ENCODE data around the gene DENND1B. TPM values are rescaled to one million over a fixed set of nuclear protein-coding genes. Genes with fewer than 3 reads are reported as not detected.

The DENND1B gene
- total and polyA plus RNA-seq, 9 of the 15 experiments (the other 6 are each of a cell fraction or from before 2014, with no cell fraction given), result 2.1 to 12.1 (median 7.5) TPM

DNA sequence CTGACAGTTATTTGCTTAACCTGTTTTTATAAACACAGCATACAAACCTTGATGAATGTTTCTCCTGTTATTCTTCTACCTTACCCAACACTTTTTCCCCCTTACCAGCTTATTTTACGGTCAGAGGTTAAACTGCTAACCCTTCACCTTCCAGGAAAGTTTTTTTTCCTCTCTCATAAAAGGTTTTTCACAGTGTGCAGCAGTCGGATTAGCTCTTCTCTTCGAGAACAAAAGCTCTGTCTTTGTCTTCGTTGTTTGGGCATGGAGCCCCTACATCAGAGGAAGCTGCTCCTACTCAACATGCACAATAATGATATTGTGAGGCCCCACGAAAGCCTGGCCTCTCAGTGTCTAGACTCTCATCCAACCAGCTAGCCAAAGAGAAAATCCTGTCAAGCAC, 42.0 kb downstream of the DENND1B start:
- no peaks in the 10 kb centered on the region for H3K9me3 ChIP-seq (replicated peaks; ENCODE audit: control insufficient read depth, insufficient read depth, low read depth, low read length)
- H3K27ac ChIP-seq (ENCODE audit: extremely low read depth, low read depth, low read length), result no peak overlapping the region
- no peak overlapping the region for H2AFZ ChIP-seq (ENCODE audit: low read depth, low read length)
- H3K9me1 ChIP-seq (ENCODE audit: control insufficient read depth, insufficient read depth, low read length), result no peaks in the 10 kb centered on the region
- DNase-seq (ENCODE audit: extremely low read depth in 1 of 4, low spot score in 3 of 4) (no peak), ATAC-seq (no peak), FAIRE-seq (no peak)
- no peaks in the 10 kb centered on the region for H4K20me1 ChIP-seq (replicated peaks; ENCODE audit: control insufficient read depth, insufficient read depth, low read length)
- TF ChIP-seq NCOA6 (IDR thresholded peaks at IDR 0.05) (no peak), CBX5 (IDR thresholded peaks at IDR 0.05; ENCODE audit: borderline replicate concordance, low read depth) (no peak), ZNF134 (CRISPR knock-in tag; conservative IDR thresholded peaks at IDR 0.05) (no peak), KLF10 (CRISPR knock-in tag; IDR thresholded peaks at IDR 0.05) (no peak), FOXM1 (IDR thresholded peaks at IDR 0.05; ENCODE audit: low read depth) (no peak), FOXM1 (CRISPR knock-in tag; IDR thresholded peaks at IDR 0.05; ENCODE audit: low read depth) (no peak), MTA1 (IDR thresholded peaks at IDR 0.05; ENCODE audit: borderline replicate concordance) (no peak)
- TF ChIP-seq, protein P1, sequence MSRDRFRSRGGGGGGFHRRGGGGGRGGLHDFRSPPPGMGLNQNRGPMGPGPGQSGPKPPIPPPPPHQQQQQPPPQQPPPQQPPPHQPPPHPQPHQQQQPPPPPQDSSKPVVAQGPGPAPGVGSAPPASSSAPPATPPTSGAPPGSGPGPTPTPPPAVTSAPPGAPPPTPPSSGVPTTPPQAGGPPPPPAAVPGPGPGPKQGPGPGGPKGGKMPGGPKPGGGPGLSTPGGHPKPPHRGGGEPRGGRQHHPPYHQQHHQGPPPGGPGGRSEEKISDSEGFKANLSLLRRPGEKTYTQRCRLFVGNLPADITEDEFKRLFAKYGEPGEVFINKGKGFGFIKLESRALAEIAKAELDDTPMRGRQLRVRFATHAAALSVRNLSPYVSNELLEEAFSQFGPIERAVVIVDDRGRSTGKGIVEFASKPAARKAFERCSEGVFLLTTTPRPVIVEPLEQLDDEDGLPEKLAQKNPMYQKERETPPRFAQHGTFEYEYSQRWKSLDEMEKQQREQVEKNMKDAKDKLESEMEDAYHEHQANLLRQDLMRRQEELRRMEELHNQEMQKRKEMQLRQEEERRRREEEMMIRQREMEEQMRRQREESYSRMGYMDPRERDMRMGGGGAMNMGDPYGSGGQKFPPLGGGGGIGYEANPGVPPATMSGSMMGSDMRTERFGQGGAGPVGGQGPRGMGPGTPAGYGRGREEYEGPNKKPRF (IDR thresholded peaks at IDR 0.05; ENCODE audit: low read depth, low read length), result no peak
- TF ChIP-seq, protein P2, sequence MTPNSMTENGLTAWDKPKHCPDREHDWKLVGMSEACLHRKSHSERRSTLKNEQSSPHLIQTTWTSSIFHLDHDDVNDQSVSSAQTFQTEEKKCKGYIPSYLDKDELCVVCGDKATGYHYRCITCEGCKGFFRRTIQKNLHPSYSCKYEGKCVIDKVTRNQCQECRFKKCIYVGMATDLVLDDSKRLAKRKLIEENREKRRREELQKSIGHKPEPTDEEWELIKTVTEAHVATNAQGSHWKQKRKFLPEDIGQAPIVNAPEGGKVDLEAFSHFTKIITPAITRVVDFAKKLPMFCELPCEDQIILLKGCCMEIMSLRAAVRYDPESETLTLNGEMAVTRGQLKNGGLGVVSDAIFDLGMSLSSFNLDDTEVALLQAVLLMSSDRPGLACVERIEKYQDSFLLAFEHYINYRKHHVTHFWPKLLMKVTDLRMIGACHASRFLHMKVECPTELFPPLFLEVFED (CRISPR knock-in tag; conservative IDR thresholded peaks at IDR 0.05), result no peak
- TF ChIP-seq, protein P3, sequence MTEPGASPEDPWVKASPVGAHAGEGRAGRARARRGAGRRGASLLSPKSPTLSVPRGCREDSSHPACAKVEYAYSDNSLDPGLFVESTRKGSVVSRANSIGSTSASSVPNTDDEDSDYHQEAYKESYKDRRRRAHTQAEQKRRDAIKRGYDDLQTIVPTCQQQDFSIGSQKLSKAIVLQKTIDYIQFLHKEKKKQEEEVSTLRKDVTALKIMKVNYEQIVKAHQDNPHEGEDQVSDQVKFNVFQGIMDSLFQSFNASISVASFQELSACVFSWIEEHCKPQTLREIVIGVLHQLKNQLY (CRISPR knock-in tag; conservative IDR thresholded peaks at IDR 0.05), result no peak
- TF ChIP-seq, protein P4, sequence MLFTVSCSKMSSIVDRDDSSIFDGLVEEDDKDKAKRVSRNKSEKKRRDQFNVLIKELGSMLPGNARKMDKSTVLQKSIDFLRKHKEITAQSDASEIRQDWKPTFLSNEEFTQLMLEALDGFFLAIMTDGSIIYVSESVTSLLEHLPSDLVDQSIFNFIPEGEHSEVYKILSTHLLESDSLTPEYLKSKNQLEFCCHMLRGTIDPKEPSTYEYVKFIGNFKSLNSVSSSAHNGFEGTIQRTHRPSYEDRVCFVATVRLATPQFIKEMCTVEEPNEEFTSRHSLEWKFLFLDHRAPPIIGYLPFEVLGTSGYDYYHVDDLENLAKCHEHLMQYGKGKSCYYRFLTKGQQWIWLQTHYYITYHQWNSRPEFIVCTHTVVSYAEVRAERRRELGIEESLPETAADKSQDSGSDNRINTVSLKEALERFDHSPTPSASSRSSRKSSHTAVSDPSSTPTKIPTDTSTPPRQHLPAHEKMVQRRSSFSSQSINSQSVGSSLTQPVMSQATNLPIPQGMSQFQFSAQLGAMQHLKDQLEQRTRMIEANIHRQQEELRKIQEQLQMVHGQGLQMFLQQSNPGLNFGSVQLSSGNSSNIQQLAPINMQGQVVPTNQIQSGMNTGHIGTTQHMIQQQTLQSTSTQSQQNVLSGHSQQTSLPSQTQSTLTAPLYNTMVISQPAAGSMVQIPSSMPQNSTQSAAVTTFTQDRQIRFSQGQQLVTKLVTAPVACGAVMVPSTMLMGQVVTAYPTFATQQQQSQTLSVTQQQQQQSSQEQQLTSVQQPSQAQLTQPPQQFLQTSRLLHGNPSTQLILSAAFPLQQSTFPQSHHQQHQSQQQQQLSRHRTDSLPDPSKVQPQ (CRISPR knock-in tag; IDR thresholded peaks at IDR 0.05; ENCODE audit: borderline replicate concordance), result no peak
- H3K9ac ChIP-seq (ENCODE audit: insufficient read depth in 1 of 2, low read depth in 2 of 2, low read length in 2 of 2), result no peak overlapping the region
- H3K27me3 ChIP-seq (ENCODE audit: control insufficient read depth in 2 of 2, insufficient read depth in 2 of 2, low read length in 2 of 2), result no peaks in the 10 kb centered on the region
- intact Hi-C loops (cut with micrococcal nuclease) (no loop called here), in situ Hi-C loops (cut with MboI) (no loop called here)
- H3K36me3 ChIP-seq (ENCODE audit: control insufficient read depth, insufficient read depth, low read length), result no peaks in the 10 kb centered on the region; the same call in 2 of the 3 replicates
- H3K4me2 ChIP-seq (ENCODE audit: insufficient read depth, low read length), result no peak overlapping the region
- no TSS peak for BruUV-seq (replicated peaks)
- CTCF ChIA-PET (ENCODE audit: low intra/inter-chr PET ratio), result no interaction called here
- H3K79me2 ChIP-seq (ENCODE audit: control insufficient read depth, insufficient read depth, low read length), result no peaks in the 10 kb centered on the region; the same call in 2 of the 3 replicates
- peaks cover 0 to 2% of the 10 kb centered on the region in 2 experiments; a peak in 1 of 5 replicates for H3K4me1 ChIP-seq (replicated peaks in 1 of 2; ENCODE audit: control insufficient read depth in 2 of 2, insufficient read depth in 2 of 2, low read length in 2 of 2)
- WGBS (ENCODE audit: insufficient coverage, low coverage, missing lambda C conversion rate), result 76% methylated on average over 5 of the region's 5 CpGs
- POLR2A ChIA-PET, result interaction anchor here (1.2 kb wide), 1 partner anchor 28 kb away, joined by 3 read pairs; no protein-coding TSS in a partner anchor
- no peak overlapping the region for H3K4me3 ChIP-seq
